HG02798 (cell line): ENCODE data around the gene TJP3.

Source experiments
- ATAC-seq: cut with Tn5 transposase; IDR thresholded peaks from one replicate; pipeline ENCODE4 v1.9.1; 2021; ENCODE audit warnings: mild to moderate bottlenecking; ENCODE audit not compliant: unreplicated experiment, poor library complexity

The TJP3 gene

GRCh38 chr19:3690551-3691371 is 17.4 kb upstream of the TJP3 start:
- no peak for ATAC-seq

- no peak for ATAC-seq
Observed at GRCh38 chr19:3691372-3691716, 16.8 kb upstream of the TJP3 start.

GRCh38 chr19:3691726-3692125 is 16.5 kb upstream of the TJP3 start:
- ATAC-seq = no peak

DNA sequence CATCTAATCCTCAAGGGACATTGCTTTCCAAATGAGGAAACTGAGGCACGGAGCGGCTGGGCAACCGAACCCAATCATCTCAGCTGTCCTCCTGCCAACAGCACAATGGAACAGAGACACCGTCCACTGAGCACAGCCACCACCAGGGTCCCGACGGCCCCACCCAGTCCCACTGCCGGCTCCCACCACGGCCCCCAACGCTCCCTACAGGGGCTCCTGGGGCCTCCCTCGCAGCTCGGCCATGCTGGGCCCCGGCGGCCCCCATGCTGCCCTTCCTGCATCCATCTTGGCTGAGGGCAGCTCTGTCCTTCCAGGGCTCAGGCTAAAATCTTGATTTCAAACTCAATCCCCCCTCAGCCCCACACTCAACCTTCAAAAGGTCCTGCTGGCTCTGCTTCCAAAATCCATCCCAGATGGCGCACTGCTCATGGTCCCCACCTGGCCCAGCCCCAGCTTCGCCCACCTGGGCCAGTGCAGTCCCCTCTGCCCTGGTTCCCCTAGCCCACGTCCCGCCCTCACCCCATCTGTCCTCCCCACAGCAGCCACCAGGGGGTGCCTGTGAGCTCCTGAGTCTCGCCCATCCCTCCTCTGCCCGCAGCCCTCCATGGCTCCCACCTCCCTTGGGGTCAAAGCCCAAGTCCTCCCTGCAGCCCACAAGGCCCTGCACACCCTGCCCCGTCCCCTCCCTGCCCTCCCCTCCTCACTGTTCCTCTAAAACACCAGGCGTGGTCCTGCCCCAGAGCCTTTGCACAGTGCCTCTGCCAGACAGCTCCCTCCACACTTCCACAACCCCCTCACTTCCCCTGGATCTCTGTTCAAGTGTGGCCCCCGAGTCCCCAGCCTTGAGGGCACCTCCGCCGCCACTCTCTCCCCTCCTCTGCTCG is 15.8 kb upstream of the TJP3 start:
- no peak for ATAC-seq

- no peak for ATAC-seq
Observed at GRCh38 chr19:3693025-3693925, 14.9 kb upstream of the TJP3 start.

DNA sequence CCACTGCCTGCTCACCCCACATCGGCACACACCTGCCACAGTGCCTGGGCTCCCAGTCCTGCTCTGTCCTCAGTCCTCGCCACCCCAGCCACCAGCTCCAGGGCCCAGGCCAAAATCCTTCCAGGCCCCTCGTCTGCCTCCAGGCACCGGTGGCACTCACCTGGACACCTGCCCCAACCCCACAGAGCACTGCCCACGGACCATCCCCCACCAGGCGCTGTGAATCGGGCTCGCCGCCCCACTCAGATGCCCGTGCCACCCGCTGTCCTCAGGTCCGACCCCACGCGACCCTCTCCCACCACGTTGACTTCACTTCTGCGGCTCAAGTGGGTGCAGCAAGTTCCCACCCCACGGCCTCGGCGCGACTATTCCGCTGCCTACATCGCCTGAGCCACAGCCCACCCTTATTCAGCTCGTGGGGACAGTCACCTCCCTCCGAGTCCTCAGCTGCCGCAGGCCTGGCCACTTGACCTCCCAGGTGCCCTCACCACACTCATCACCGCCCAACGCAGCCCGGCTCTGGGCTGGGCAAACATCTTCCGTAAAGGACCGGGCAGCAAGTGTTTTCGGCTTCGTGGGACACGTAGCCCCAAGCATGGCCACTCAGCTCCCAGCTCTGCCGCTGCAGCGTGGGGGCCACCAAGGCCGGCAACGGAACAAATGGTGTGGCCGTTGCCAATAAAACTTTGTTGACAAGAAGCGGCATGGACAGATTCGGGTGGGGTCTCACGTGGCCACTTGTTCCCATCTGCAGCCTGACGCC is 13.6 kb upstream of the TJP3 start:
- no peak for ATAC-seq

GRCh38 chr19:3695124-3695733 is 13.0 kb upstream of the TJP3 start:
- no peak for ATAC-seq

DNA sequence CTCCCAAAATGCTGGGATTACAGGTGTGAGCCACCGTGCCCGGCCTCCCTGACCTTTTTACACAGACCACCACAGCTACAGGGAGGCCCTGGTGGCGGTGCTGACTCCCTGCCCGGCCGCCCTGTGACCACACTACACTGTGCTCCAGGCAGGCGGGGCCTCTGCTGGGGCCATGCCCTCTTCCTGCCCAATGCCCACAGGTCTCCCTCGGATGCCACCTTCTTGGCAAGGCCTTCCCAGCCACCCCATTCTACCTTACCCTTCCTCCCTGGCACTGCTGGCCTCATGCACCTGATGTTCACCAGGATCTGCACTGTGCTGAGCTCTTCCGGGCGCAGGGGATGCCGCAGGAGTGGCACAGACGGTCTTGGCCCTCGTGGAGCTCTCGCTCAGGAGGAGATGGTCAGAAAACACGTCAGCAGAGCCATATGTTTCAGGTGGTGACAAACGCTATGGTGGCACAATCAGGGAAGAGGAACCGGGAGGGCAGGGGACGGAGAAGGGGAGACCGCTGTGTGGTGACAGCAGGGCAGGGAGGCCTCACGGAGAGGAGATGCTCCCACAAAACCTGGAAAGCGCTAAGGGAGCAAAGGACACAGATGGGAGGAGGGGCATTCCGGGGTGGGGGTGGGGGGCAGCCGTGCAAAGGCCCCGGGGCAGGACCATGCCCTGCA is 12.1 kb upstream of the TJP3 start:
- ATAC-seq = no peak

- no peak for ATAC-seq
Observed at GRCh38 chr19:3696660-3696995, 11.6 kb upstream of the TJP3 start.

GRCh38 chr19:3697094-3697493 is 11.1 kb upstream of the TJP3 start:
- no peak for ATAC-seq

DNA sequence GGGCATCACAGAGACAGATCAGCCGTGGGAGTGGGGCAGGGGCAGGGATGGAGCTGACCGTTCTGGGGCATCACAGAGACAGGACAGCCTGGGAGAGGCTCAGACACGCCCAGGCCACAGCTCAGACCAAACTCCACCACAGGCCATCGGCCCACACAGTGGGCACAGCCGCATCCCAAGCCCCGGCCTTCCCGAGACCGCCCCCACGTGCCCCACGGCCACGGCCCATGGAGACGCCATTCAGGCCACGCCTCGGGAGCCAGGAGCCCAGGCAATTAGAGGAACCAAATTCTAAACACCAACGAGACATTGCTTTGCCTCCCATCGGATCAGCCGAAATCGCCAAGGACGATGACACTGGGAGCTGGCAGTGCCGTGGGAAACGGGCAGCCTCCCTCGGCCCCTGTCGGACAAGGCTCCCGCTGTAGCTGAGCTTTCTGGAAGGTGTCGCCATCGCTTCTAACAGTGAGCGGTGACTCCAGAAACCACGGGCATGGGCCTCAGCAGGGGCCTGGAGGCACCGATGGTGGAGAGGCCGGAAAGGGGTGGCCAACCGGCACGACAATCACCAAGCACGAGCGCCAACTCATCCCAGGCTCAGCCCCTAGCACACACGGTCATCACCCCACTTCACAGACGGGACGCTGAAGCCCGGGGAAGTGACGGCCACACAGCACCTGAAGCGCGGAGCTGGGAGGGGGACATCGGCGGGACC is 10.4 kb upstream of the TJP3 start:
- no peak for ATAC-seq

GRCh38 chr19:3698386-3698950 is 9.7 kb upstream of the TJP3 start:
- ATAC-seq = no peak

DNA sequence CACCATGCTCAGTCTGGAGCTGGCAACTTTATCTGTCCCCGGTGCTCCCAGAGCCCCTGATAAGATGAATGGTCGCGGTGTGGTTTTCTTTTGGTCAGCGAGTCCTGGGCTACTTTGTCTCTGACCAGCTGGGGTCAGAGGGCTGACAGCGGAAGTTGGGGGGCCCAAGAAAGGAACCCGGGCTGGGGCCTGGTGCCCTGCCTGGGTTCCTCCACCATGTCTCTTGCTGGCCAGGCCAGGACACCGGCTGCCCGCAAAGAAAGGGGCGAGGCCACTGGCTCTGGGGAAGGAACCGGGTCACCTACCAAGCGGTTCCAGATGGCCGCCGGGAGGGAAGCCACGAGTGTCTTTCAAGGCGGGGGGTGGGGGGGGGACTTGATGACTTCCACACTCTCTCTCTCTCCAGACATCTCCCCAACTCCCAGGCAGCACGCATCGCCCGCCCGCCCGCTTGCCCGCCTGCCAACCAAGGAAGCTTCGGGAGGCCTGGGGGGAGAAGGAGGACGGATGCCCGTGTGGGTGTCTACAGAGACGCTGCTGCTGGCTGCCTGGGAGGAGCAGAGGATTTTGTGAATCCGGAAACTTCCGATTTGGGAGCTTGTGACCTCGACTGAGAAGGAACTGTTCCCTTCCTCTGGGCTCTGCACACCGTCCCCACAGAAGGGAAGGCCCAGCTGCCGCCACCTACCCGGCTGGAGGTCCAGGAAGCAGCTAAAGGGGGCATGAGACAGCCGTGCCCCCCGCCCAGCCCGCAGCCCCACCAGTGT is 9.0 kb upstream of the TJP3 start:
- no peak for ATAC-seq

- peak; percentile 21 for ATAC-seq
Observed at GRCh38 chr19:3699741-3700241, 8.4 kb upstream of the TJP3 start.

- peak; percentile 87 for ATAC-seq
Observed at GRCh38 chr19:3700242-3701032, 7.7 kb upstream of the TJP3 start, which contains the start of gene PIP5K1C. TSS of gene PIP5K1C (minus strand) at chr19:3700468. CDS start at chr19:3700390, 78 bp downstream.

DNA sequence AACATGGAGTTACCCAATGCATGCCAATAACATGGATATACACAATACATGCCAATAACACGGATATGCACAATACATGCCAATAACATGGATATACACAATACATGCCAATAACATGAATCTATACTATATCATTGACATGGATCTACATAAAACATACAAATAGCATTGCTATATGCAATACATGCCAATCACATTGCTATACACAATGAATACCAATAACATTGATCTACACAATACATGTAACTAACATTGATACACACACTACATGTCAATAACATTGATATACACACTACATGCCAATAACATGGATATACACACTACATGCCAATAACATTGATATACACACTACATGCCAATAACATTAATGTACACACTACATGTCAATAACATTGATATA is 7.0 kb upstream of the TJP3 start:
- ATAC-seq = no peak
